GM21515 (cell line): Measurements from ENCODE around the gene NKD2.

ENCODE experiments used
- ATAC-seq: cut with Tn5 transposase; IDR thresholded peaks from one replicate; pipeline ENCODE4 v1.9.1; 2021; ENCODE audit not compliant: unreplicated experiment

The NKD2 gene

DNA sequence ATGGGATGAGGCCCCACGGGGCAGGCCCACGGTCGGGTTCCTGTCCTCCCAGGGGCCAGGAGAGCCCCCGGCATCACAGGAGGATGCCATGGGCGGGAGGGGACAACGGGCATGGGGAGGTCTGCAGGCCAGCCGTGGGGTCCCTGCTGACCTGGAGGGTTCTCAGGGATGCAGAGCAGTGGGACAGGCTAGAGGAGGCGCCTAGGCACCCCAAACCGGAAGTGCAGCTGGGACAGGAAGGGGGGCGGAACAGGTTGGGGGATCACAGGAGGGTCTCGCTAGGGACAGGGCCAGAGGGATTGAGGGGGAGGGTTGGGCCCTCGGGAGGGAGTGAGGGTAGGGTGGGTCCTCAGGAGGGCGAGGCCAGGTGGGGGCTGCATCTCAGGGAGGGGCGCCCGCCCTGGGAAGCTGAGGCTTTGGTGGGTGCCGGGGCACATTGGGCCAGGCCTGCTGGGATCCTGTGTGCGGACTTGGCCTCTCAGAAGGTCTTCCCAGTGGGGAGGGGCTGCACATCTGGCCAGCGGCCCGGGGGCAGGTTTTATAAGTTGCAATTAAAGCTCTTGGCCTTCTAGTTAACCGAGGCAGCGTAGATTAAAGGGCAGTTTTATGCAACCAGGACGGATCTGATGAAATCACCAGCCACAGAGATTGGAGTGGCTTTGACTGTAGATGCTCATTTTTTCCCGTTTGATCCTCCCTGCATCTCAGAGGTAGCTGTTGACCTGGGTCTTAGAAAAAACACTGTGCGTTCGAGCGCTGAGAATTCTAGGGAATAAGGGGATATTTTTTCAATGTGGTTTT is 20.1 kb downstream of the NKD2 start:
- ATAC-seq, result no peak

DNA sequence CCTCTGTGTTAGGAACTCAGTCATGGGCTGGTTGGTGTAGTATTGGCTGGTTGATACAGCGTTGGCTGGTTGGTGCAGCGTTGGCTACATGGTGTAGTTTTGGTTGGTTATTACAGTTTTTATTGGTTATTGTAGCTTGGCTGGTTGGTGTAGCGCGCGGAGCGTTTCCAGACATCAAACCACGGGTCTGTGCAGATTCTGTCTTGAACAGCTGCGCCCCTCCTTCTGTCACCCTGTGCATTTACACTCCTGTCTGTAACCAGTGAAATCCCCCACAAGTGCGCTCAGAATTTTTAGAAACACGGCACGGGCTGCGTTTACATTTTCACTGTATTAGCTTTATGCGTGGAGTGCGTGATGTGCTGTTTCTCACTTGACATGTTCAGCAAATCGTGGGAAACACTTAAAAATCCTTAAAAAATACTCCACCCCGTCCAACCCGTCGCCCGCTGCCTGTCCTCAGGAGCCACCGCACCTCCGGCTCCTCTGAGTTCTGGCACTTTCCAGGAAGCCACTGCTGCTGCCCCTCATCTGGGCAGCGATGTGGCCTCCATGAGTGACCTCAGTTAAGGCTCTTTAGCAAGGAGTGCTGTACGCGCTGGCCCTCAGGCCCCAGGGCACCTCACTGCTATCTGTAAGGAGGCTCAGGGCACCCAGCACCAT is 20.8 kb downstream of the NKD2 start:
- no peak for ATAC-seq

DNA sequence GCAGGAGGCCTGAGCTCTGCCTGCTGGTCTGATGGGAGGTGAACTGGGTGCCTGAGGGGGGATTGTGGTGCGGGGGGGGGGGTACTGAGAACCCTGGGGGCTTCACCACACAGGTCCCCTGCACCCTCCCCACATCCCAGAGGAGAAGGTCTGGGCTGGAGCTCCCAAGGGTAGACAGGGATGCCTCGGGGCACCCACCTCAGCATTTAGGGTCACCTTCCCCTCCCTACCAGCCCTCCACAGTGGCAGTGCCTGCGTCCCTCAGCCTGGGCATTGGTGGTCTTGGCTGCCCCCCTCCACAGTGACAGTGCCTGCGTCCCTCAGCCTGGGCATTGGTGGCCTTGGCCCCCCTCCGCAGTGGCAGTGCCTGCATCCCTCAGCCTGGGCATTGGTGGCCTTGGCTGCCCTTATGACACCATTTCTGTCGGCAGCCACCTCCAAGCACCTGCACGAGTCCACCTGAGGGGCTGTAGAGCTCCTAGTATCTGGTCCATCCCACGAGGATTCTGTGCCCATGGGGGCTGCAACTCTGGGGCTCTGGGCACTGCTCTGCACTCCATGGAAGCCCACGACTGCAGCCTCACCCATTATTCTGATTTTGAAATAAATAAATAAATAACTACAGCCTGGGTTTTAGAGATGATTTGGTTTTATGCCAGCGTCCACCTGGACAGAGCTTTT is 21.5 kb downstream of the NKD2 start:
- ATAC-seq, result no peak

GRCh38 chr5:1030801-1031271 is 22.2 kb downstream of the NKD2 start:
- ATAC-seq, result no peak

GRCh38 chr5:1031306-1031959 is 22.8 kb downstream of the NKD2 start:
- ATAC-seq, result no peak

GRCh38 chr5:1032011-1032410 is 23.4 kb downstream of the NKD2 start:
- no peak for ATAC-seq

DNA sequence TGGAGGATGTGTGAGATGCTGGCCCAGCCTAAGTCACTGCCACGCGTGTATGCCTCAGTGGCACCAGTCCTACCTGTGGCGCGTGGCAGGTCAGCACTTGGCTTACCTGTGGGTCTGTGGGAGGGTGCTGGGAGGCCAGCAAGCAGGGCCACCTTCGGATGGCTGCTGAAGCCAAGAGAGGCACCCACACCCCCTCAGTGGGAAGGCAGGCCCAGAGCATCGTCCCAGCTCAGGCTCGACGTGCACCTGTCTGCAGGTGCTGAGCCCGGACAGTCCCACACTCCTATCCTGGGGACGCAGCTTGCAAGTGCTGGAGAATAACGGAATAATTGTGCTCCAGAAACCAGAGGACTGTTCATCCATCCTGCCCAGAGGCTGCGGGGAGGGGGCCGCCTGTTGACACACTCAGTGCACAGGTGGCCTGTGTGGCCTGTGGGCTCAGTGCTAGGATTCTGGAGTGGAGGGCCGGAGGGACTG is 24.0 kb downstream of the NKD2 start:
- no peak for ATAC-seq

GRCh38 chr5:1033178-1033577 is 24.6 kb downstream of the NKD2 start:
- no peak for ATAC-seq

DNA sequence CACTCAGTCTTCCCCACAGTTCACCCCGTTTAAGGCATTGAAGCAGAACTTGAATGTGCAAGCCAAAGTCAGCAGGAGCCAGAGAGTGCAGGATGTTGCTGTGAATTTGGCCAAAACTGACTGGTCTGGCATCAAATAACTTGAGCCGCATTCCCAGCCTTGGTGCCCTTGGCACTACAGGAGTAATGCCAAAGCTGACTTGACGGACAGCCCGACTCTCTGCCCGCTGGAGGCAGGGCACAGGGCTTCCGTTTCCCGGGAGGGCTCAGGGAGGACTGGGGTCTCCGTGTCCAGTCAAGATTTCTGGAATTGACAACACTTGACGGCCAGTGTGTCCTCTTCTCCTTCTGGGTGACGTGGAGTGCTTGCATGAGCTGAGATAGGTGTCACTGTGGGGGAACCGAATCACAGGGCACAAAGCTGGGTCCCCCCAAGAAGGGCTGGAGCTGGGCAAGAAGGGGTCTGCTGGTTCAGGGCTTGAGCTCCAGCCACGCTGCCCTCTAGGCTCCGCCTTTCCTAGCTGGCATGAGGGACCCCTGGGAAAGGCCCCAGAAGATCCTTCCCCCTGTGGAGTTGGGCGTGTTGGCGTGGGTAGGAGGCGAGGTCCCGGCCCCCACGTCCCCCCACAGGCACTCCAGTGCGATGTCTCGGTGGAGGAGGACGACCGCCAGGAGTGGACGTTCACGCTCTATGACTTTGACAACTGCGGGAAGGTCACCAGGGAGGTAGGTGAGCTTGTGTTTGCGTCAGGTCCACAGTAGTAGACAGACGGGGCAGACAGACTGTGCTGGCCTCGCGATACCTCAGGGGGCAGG is 25.2 kb downstream of the NKD2 start:
- ATAC-seq, result no peak

GRCh38 chr5:1034421-1034905 is 25.9 kb downstream of the NKD2 start:
- no peak for ATAC-seq

- no peak for ATAC-seq
Observed at GRCh38 chr5:1034986-1035385, 26.4 kb downstream of the NKD2 start.

- ATAC-seq, result no peak
Observed at GRCh38 chr5:1035421-1036405, 27.1 kb downstream of the NKD2 start.

DNA sequence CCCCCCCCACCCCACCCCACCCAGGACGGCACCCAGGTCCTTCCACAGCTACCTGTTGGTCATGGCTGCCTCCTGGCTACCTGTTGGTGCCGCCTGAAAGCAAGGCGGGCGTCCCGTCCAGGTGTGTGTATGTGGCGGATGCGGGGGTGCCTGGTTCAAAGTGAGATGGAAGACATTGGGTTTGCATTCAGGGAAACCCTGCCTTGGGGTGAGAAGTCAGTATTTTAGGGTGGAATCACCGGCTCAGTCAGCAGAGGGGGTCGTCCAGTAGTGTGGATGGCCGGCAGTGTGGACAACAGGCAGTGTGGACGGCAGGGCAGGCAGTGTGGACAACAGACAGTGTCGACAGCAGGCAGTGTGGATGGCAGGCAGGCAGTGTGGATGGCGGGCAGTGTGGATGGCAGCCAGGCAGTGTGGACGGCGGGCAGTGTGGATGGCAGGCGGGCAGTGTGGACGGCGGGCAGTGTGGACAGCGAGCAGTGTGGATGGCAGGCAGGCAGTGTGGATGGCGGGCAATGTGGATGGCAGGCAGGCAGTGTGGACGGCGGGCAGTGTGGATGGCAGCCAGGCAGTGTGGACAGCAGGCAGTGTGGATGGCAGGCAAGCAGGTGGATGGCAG is 28.0 kb downstream of the NKD2 start:
- ATAC-seq, result no peak

GRCh38 chr5:1037123-1037670 is 28.6 kb downstream of the NKD2 start:
- ATAC-seq, result no peak

DNA sequence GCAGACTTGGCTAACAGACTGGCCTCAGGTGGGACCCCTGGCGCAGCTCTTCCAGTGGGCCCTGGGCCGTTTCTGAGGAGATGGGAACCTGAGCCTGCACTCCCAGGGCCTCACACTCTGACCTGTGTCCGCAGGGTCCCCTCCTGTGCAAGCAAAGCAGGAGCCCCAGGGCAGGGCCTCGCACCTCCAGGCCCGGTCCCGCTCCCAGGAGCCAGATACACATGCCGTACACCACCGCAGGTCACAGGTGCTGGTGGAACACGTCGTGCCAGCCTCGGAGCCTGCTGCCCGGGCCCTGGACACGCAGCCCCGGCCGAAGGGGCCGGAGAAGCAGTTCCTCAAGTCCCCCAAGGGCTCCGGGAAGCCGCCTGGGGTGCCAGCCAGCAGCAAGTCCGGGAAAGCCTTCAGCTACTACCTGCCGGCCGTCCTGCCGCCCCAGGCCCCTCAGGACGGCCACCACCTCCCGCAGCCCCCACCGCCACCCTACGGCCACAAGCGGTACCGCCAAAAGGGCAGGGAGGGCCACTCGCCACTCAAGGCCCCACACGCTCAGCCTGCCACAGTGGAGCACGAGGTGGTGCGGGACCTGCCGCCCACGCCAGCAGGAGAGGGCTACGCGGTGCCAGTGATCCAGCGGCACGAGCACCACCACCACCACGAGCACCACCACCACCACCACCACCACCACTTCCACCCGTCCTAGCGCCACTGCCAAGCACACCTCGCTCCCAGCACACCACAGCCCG is 29.2 kb downstream of the NKD2 start:
- no peak for ATAC-seq

- no peak for ATAC-seq
Observed at GRCh38 chr5:1038417-1039209, 30.0 kb downstream of the NKD2 start.

- ATAC-seq, result no peak
Observed at GRCh38 chr5:1039210-1039548, 30.6 kb downstream of the NKD2 start.
